T-helper 17 cell (primary cell): Measurements from ENCODE around the gene UBE2Q2. TPM values are rescaled to one million over a fixed set of nuclear protein-coding genes. Genes with fewer than 3 reads are reported as not detected.
"Not testable (repeated sequence)": the region's sequence is repeated elsewhere in the genome, so short reads cannot be mapped to it uniquely, and the experiment has no call there.

ENCODE experiments used
- ATAC-seq: fragments of 150-1000 bp; cut with Tn5 transposase; 2 replicates; pipeline ENCODE4 v1.10.0; 2021; ENCODE audit warnings: mild to moderate bottlenecking, moderate library complexity
- DNase-seq, 3 donors: peaks; one replicate each; pipeline versions ENCODE4 v3.0.0 to v3.0.0-alpha.2; 2020 to 2021
- H3K9me3 ChIP-seq: one replicate; pipeline ENCODE4 v1.7.0; 2013; ENCODE audit warnings: low read length, mild to moderate bottlenecking; ENCODE audit not compliant: control insufficient read depth, poor library complexity, severe bottlenecking
- H3K27ac Mint-ChIP-seq: one replicate; pipeline ENCODE4 v1.8.0; 2022; ENCODE audit warnings: mild to moderate bottlenecking, moderate library complexity, mixed read lengths
- H3K27me3 Mint-ChIP-seq: one replicate; pipeline ENCODE4 v1.8.0; 2022; ENCODE audit warnings: mixed read lengths
- H3K36me3 Mint-ChIP-seq: one replicate; pipeline ENCODE4 v1.8.0; 2022; ENCODE audit warnings: low read depth, mixed read lengths
- H3K4me1 Mint-ChIP-seq: one replicate; pipeline ENCODE4 v1.8.0; 2022; ENCODE audit warnings: mild to moderate bottlenecking, mixed read lengths
- H3K4me3 Mint-ChIP-seq: one replicate; pipeline ENCODE4 v1.8.0; 2022; ENCODE audit warnings: mild to moderate bottlenecking, moderate library complexity, mixed read lengths
- total RNA-seq, 4 donors: library from RNA in 2 of 4; stranded (reverse) in 2 of 4; gene quantifications; one replicate each; pipeline ENCODE4 v1.2.3 and lab custom pipeline; 2022 to 2026

Gene UBE2Q2
- total RNA-seq, 2 donors from 2014 or later: 40.0 to 40.1 TPM

DNA sequence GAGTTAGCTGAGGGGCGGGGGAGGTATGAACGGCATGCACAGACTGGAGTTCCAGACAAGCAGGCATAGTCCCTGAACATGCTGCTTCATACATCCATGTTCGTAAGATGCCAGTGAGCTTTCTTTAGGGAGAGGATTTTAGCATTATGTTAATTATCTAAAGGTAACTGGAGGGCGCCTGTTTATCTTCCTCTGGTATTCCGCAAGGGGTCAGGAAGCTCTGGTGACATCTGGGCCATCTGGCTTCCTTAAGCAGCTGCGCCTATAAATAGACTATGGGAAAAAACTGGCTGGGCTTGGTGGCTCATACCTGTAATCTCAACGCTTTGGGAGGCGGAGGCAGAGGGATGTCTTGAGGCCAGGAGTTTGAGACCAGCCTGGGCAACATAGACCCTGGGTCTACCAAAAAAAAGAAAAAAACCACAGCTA is 58.9 kb downstream of the UBE2Q2 start:
- no peaks in the 10 kb centered on the region for H3K9me3 ChIP-seq
- H3K36me3 Mint-ChIP-seq: peaks cover 2% of the 10 kb centered on the region
- H3K27me3 Mint-ChIP-seq: no peaks in the 10 kb centered on the region
- DNase-seq (no peak), ATAC-seq (no peak)
- H3K4me1 Mint-ChIP-seq: peaks cover 16% of the 10 kb centered on the region
- H3K27ac Mint-ChIP-seq: peak overlapping the region; percentile 74
- H3K4me3 Mint-ChIP-seq: peak overlapping the region; percentile 78

DNA sequence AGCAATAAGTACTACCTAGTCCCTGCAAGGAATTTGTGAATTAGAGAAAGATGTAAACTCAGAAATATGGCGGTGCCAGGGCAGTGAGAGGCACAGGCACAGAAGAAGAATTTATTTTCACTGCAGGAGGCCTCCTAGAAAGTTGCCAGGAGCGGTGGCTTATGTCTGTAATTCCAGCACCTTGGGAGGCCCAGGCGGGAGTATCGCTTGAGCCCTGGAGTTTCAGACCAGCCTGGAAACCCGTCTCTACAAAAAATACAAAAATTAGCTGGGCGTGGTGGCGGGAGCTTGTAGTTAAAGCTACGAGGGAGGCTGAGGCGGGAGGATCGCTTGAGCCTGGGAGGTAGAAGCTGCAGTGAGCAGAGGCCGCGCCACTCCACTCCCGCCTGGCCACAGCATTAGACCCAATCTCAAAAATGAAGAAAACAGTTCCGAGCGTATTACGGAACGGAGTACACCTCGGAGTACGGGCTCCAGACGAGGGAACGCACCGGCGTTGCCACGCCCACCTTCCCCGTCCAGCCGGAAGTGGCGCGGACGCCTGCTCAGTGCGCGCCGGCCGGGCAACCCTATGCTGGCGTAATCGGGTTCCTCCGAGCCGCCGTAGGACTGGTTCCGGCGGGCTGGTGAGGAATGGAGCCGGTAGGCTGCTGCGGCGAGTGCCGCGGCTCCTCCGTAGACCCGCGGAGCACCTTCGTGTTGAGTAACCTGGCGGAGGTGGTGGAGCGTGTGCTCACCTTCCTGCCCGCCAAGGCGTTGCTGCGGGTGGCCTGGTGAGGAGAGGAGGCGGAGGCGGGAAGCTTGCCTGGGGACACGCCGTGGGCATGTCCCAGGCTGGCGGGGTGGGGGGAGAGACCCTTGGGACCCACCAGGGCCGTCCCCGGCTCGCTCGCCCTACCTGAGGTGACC is 60.3 kb downstream of the UBE2Q2 start, which contains the start of gene FBXO22:
FBXO22 (plus strand) TSS at position 548 of the 909 bp plus-strand sequence; CDS start at position 634, 86 bp downstream.
- Mint-ChIP-seq H3K4me3 (peak within 1 kb of the TSS; percentile 96), H3K27me3 (no peaks in the 10 kb centered on the region), H3K4me1 (peaks cover 16% of the 10 kb centered on the region)

DNA sequence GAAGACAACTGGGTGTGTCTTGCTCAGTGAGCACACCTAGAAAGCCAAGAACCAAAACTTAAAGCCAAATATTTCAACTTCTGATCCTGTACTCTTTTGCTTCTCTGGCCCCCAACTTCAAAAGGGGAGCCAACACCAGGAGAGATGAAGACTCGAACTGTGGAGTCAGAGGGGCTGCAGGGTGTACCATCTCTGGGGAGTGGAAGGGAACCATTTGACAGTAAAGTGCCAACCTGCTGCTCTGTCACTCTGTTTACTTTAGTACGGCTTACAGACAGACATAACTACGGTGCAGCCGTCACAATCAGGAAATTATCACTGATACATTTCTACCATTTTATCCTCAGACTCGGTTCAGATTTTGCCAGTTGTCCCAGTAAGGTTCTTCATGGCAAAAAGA is 62.0 kb downstream of the UBE2Q2 start:
- H3K9me3 ChIP-seq: no peaks in the 10 kb centered on the region
- Mint-ChIP-seq H3K4me3 (peak overlapping the region; percentile 77), H3K27ac (peak overlapping the region; percentile 94), H3K27me3 (no peaks in the 10 kb centered on the region), H3K36me3 (peaks cover 5% of the 10 kb centered on the region), H3K4me1 (peaks cover 28% of the 10 kb centered on the region)
- ATAC-seq (no peak), DNase-seq (no peak)

More for the DNA sequence above, 60.3 kb downstream of the UBE2Q2 start, which contains the start of gene FBXO22:
- DNase-seq (peak; percentile 73 to 81 (median 76)), ATAC-seq (peak; percentile 93)
- Mint-ChIP-seq H3K27ac (peak within 1 kb of the TSS; percentile 94), H3K36me3 (peaks cover 2% of the 10 kb centered on the region)
- H3K9me3 ChIP-seq: no peaks in the 10 kb centered on the region

GRCh38 chr15:75910355-75910754 is 67.1 kb downstream of the UBE2Q2 start:
- Mint-ChIP-seq H3K36me3 (peaks cover 10% of the 10 kb centered on the region), H3K4me1 (peaks cover 19% of the 10 kb centered on the region)
- not testable (repeated sequence) for H3K4me3 Mint-ChIP-seq, H3K9me3 ChIP-seq, H3K27ac Mint-ChIP-seq, ATAC-seq, H3K27me3 Mint-ChIP-seq, DNase-seq

DNA sequence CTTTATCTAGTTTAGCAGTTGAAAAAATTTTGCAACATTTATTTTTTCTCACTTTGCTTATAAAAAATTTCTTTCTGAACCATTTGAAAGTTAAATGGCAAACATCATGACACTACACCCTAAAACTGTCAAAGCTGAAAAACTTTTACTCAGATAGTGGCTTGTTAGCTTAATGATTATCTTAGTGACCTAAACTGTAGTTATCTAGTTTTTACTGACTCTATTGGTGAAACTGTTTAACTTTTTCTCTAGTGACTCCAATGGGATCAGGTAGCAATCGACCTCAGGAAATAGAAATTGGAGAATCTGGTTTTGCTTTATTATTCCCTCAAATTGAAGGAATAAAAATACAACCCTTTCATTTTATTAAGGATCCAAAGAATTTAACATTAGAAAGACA is 73.7 kb downstream of the UBE2Q2 start:
- Mint-ChIP-seq H3K27me3 (no peaks in the 10 kb centered on the region), H3K27ac (no peak overlapping the region), H3K4me1 (peaks cover 2% of the 10 kb centered on the region), H3K4me3 (no peak overlapping the region), H3K36me3 (peaks cover 14% of the 10 kb centered on the region)
- ATAC-seq (no peak), DNase-seq (no peak)
- H3K9me3 ChIP-seq: no peaks in the 10 kb centered on the region

GRCh38 chr15:75918135-75918534 is 74.9 kb downstream of the UBE2Q2 start:
- no peaks in the 10 kb centered on the region for H3K9me3 ChIP-seq
- ATAC-seq: no peak
- H3K4me3 Mint-ChIP-seq: no peak overlapping the region
- peaks cover 12% of the 10 kb centered on the region for H3K36me3 Mint-ChIP-seq
- H3K27ac Mint-ChIP-seq: no peak overlapping the region
- DNase-seq: no peak
- peaks cover 10% of the 10 kb centered on the region for H3K4me1 Mint-ChIP-seq
- H3K27me3 Mint-ChIP-seq: no peaks in the 10 kb centered on the region

GRCh38 chr15:75920079-75920478 is 76.8 kb downstream of the UBE2Q2 start:
- Mint-ChIP-seq H3K36me3 (peaks cover 16% of the 10 kb centered on the region), H3K4me1 (peaks cover 17% of the 10 kb centered on the region)

GRCh38 chr15:75921732-75922703 is 78.8 kb downstream of the UBE2Q2 start:
- Mint-ChIP-seq H3K27ac (peak overlapping the region; percentile 49), H3K27me3 (no peaks in the 10 kb centered on the region), H3K4me1 (peaks cover 31% of the 10 kb centered on the region), H3K4me3 (no peak overlapping the region), H3K36me3 (peaks cover 22% of the 10 kb centered on the region)
- ATAC-seq: no peak
- DNase-seq: no peak
- H3K9me3 ChIP-seq: no peaks in the 10 kb centered on the region

More at GRCh38 chr15:75920079-75920478, 76.8 kb downstream of the UBE2Q2 start:
- Mint-ChIP-seq H3K27ac (no peak overlapping the region), H3K4me3 (no peak overlapping the region), H3K27me3 (no peaks in the 10 kb centered on the region)
- ATAC-seq (no peak), DNase-seq (no peak)
- H3K9me3 ChIP-seq: no peaks in the 10 kb centered on the region

- peak overlapping the region; percentile 61 for H3K27ac Mint-ChIP-seq
- ATAC-seq: no peak
- H3K27me3 Mint-ChIP-seq: no peaks in the 10 kb centered on the region
- peaks cover 20% of the 10 kb centered on the region for H3K36me3 Mint-ChIP-seq
- no peak overlapping the region for H3K4me3 Mint-ChIP-seq
- H3K4me1 Mint-ChIP-seq: peaks cover 38% of the 10 kb centered on the region
- no peak for DNase-seq
- H3K9me3 ChIP-seq: no peaks in the 10 kb centered on the region
Observed at GRCh38 chr15:75923756-75924155, 80.5 kb downstream of the UBE2Q2 start.

DNA sequence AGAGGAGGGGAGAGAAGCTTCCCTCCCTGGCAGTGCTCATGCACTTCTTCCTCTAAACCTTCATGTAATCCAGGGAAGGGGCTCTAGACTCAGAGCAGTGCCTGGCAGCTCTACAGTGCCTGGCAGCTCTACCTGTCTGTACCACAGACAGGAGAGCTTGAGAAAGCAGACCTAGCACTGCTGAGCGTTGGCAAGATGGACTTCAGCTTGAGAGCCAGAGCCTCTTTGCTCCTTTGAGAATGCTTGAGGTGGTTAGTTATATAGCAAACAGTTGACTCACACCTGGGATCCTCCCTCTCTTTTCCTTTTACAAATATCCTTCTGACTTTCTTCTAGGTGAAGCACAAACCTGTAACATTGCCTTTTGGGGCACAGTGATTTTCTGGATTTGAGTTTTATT is 81.3 kb downstream of the UBE2Q2 start:
- Mint-ChIP-seq H3K27ac (peak overlapping the region; percentile 61), H3K36me3 (peaks cover 20% of the 10 kb centered on the region), H3K4me3 (no peak overlapping the region), H3K4me1 (peaks cover 38% of the 10 kb centered on the region), H3K27me3 (no peaks in the 10 kb centered on the region)
- H3K9me3 ChIP-seq: no peaks in the 10 kb centered on the region
- ATAC-seq (no peak), DNase-seq (no peak)

DNA sequence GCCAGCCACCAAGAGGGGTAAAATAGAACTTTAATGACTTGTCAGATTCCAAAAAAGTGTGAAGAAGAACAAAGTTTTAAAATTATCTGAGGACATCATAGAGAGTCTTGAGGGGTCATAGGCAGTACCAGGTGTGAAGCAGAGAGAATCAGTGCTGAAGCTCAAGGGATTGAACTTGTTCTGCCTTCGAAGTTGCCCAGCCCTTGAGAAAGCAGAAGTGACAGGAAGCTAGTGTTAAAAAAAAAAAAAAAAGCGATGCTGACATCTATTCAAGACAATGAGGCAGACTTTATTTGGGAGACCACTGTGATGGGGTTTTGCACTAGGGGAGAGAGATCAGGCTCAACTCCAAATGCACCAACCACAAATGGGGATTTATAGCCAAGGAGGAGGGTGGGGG is 82.2 kb downstream of the UBE2Q2 start:
- ATAC-seq: no peak
- DNase-seq: no peak
- no peaks in the 10 kb centered on the region for H3K9me3 ChIP-seq
- Mint-ChIP-seq H3K36me3 (peaks cover 18% of the 10 kb centered on the region), H3K27me3 (no peaks in the 10 kb centered on the region), H3K27ac (peak overlapping the region; percentile 61), H3K4me1 (peaks cover 40% of the 10 kb centered on the region), H3K4me3 (no peak overlapping the region)

DNA sequence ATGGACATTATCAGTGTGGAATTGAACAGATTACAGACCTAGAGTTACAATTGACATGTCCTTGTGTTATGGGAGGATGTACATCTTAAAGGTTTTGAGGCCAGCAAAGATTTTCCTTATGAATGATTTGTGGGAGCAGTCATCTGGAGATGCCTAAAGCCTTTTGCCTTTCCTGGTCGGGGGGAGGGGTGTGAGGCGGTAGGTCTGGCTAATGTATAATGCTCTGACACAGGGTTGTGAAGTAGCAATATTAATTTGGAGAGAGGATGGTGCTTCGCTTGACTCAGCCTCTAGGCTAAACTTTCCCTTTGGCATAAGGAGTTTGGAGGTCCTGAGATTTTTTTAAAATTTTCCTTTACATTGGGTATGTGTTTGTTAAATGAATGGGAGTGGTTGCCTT is 83.7 kb downstream of the UBE2Q2 start:
- H3K9me3 ChIP-seq: no peaks in the 10 kb centered on the region
- peaks cover 42% of the 10 kb centered on the region for H3K4me1 Mint-ChIP-seq
- no peak overlapping the region for H3K4me3 Mint-ChIP-seq
- peak overlapping the region; percentile 51 for H3K27ac Mint-ChIP-seq
- H3K36me3 Mint-ChIP-seq: peaks cover 18% of the 10 kb centered on the region
- no peaks in the 10 kb centered on the region for H3K27me3 Mint-ChIP-seq
- no peak for ATAC-seq
- DNase-seq: no peak

DNA sequence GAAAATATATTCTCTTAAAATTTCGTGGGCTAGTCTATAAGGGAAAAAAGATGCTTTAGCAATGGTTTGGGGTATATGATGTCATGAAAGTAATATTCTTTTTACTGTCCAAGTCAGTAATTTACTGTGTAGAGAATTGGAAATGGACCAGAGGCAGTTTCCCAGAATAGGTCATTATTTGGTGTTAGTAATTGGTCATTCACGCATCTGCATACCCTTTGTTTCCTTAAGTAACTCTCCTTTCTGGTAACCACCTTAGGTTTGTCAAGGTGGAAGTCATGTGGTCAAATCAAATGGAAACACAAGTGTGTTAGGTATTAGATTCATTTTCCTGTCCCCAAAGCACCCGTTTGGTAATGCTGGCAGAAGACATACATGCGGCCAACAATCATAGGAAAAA is 84.4 kb downstream of the UBE2Q2 start:
- no peaks in the 10 kb centered on the region for H3K9me3 ChIP-seq
- no peak overlapping the region for H3K27ac Mint-ChIP-seq
- no peak overlapping the region for H3K4me3 Mint-ChIP-seq
- H3K4me1 Mint-ChIP-seq: peaks cover 36% of the 10 kb centered on the region
- DNase-seq (no peak), ATAC-seq (no peak)
- no peaks in the 10 kb centered on the region for H3K27me3 Mint-ChIP-seq
- H3K36me3 Mint-ChIP-seq: peaks cover 17% of the 10 kb centered on the region
